GM19463 (cell line): ENCODE data around the gene VAX1.
"Not testable (repeated sequence)": the region's sequence is repeated elsewhere in the genome, so short reads cannot be mapped to it uniquely, and the experiment has no call there.

Experiments
- ATAC-seq: cut with Tn5 transposase; IDR thresholded peaks from one replicate; pipeline ENCODE4 v1.9.1; 2021; ENCODE audit warnings: mild to moderate bottlenecking, moderate library complexity; ENCODE audit not compliant: unreplicated experiment

VAX1 gene, protein sequence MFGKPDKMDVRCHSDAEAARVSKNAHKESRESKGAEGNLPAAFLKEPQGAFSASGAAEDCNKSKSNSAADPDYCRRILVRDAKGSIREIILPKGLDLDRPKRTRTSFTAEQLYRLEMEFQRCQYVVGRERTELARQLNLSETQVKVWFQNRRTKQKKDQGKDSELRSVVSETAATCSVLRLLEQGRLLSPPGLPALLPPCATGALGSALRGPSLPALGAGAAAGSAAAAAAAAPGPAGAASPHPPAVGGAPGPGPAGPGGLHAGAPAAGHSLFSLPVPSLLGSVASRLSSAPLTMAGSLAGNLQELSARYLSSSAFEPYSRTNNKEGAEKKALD

DNA sequence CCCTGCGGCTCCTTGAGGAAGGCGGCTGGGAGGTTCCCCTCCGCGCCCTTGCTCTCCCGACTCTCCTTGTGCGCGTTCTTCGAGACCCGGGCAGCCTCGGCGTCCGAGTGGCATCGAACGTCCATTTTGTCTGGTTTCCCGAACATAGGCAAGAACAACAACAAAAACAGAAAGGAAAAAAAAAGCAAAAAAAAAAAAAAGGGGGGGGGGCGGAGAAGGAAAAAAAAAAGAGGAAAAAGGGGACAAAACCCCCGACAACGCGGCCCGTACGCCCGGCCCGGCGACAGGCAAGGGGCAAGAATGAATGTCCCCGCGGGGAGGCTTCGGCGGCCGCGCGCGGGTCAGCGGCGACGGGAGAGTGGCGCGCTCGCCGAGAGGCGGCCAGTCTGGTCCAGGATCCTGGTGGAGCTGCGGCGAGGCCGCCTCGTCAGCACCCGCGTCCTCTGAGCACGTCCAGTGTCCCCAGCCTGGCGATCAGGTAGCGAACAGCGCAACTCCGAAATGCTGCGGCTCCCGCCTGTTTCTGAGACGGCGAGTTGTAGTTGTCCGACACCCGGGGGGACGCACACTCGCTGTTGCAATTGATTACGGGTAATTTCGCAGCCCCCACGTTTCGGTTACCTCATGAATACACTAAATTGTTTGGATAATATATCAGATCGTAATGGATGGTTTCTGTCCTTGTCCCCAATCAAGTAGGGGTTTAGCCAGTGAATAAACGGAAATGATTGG, at the start of gene VAX1:
VAX1 (minus strand) TSS at position 360 of the 732 bp plus-strand sequence; CDS start at position 146, 214 bp downstream.
- ATAC-seq = no peak

DNA sequence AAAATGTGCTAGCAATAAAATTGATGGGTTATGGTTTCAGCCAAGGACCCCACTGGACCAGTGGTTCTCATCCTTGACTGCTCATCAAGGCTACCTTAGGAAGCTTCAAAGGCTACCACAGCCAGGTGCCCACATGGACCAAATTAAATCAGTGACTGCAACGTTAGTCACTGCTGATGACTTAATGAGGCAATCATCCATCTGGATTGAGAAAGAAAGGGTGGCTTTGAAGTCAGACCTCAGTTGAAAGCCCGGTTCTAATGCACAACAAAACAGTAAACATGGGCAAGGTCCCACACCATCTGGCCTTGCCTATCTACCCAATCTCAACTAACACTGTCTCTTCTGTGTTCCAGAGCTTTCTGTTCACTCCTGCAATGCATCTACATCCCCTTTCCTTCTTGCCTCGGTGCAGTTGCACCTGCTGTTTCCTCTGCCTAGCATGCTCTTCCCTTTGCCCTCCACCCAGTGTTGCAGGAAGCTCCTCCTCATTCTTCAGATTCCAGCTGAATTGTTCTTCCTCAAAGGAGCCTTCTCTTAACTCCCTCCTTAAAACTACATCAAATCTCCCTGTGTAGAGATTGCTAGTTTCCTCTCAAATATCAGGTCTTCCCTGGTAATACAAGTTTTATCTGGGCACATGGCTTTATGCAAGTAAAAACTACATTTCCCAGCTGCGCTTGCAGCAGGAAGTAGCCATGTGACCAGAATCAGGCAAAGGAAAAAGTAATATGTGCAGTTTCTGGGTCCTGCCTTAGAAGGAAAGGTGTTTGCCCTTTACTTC, 49.0 kb upstream of the VAX1 start:
- ATAC-seq = no peak

DNA sequence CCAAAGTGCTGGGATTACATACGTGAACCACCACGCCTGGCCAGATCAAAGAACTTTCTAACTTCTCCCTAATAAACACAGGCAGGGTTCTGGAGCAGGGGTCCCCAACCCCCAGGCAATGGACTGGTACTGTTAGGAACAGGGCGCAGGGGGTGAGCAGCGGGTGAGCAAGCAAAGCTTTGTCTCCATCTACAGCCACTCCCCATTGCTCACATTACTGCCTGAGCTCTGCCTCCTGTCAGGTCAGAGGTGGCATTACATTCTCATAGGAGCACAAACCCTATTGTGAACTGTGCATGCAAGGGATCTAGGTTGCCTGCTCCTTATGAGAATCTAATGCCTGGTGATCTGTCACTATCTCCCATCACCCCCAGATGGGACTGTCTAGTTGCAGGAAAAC, 47.7 kb upstream of the VAX1 start:
- ATAC-seq = not testable (repeated sequence)

DNA sequence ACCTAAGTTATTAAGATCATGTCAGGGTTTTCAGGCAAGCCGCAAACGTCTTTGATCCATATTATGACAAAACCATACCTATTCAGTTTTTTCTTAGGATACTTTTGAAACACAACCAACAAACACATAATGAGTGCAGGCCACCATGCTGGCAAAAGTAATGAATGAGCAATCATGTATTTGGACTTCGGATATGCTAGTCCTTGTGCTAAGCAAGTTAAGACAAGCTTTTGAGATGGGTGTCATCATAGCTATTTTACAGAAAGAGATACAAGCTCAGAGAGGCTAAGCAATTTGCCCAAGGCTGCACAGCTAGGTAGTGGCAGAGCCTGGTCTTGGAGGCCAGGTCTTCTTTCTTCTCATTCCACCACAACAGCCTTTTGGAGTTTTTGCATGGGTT, 46.8 kb upstream of the VAX1 start:
- no peak for ATAC-seq

DNA sequence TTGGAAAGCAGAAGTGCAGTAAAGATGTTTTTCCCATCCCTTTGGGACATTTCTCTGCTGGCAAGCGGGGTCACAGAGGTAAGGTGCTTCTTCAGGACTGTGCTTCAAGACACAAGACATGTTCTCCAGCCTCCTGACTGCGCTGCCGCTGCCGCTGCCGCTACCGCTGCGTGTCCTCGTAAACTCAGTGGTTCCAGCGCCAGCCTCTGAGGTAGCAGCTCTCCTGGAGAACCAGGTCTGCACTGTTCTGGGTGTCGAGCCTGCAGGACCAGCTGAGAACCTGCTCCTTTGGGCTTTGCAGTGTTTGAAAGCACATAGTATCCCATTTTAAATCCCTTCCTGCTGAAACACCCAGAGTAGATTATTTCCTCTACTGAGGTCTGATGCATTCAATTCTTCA, 46.2 kb upstream of the VAX1 start:
- ATAC-seq = no peak

DNA sequence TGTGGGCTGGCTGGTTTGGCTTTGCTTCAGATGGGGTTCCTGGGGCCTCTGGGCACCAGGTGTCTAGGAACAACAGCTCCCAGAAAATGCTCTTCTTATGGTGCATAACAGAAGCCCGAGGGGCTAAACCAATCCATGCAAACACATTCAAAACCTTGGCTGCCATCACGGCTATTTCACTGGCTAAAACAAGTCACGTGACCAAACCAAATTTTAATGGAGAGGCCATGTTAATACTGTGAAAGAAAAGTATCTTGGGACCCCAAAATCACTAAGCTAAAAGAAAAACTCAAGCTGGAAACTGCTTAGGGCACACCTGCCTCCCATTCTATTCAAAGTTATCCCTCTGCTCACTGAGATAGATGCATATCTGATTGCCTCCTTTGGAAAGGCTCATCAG, 40.1 kb upstream of the VAX1 start:
- no peak for ATAC-seq

DNA sequence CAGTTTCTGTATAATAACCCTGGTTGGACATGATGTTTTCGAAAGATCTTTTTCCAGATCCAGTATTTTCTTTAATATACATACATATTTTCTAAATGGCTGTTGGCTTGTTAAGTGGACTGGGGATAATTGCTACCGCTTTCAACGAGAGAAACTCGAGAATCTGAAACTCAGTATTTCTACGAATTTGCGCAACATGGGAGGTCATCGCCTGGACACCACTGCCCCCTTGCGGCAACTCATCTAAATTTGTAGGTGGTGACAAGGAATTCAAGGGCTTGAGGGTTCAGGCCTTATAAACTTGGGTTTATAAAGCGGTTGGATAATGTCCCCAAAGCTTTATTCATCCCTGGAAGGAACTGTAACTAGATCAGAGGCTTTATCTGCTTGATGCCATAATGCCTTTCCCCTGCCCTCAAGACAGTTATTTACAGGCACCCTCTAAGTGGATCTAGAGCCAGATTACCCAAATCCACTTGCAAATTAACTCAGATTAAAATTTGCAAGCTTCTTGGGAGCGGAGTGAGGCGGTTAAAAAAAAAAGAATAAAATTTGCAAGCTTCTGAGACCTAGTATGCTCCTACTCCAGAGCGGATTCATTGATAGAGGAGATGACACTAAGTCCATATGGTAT, 37.9 kb upstream of the VAX1 start:
- ATAC-seq = peak; percentile 43

DNA sequence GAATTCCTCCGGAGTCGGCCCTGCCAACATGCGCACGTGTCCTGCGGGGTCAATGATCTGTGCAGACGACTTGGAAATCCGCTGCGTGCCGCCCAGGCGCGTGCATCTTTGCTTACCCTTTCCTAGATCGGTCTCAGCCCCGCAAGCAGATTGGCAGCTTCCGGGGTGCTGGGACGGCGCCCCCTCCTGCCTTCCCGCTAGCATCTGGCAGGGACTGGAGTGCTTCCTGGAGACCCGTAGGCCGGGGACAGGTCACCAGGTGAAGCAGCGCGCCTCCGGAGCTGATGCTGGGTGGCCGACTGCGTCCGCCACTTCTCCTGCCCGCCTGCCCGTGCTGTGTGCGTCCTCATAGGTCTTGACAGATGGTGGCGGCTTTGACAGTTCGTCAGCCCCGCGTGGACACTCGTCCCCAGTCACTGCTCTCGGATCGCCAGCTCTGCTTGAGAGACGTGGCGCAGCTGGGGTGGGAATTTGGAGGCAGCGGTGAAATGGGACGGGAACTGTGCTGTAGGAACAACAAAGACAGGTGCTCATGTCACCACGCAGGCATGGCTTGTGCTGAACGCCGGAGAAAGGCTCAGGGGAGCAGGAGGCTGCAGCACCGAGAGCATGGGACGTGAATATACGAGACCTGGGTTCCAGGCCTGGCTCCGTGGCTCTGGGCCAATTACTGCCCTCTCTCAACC, 37.3 kb upstream of the VAX1 start:
- peak; percentile 24 for ATAC-seq

DNA sequence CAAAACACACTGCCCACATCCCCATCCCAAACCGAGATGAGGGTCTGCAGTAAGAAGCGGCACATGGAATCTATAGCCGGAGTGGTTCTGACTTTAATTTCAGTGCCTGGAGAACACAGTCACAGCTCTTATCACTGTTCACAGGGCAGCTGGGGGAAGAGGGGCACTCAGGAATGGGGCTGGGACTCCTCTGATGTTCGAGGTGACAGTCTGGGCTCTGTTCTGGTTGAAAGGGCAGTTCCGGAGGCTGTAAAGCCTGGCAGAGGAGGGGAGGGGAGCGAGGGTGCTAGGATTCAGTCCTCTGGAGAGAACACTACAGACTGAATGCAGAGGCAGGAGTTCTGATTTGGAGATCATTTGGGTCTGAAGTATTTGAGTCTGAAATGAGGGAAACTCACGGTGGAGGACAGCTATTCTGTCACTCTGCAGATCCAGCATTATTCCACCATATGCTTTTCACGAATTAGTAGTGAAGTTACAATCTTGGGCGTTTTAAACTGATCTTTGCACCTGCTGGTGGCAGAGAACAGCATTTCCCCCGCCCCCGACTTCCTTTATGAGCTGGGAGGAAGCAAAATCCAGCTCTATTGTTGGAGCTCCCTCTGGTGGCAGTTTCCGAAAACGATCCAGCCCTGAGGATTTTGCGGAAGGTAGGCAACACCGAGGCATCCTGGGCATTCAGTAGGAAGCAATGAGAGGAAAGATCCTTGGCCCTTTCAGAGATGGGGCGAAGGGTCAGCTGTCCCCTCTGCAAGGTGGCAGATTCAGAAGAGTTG, 36.6 kb upstream of the VAX1 start:
- peak; percentile 74 for ATAC-seq

DNA sequence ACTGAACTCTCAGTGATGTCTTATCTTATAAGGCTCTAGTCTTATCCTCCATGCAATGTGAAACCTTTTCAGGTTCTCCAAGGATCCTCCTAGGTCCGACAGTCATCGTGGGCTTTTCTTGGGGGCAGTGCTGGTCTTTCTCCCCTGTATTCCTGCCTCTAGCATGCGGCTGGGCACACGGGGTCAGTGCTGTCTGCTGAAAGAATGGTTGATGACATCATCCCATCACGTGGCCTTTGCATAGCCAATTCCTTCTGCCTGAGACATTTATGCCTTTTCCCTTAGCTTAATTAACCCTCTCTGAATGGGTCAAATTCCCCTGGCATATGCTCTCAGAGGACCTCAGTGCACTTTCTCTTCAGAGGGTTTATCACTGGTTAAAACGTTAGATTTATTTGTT, 32.2 kb upstream of the VAX1 start:
- no peak for ATAC-seq

DNA sequence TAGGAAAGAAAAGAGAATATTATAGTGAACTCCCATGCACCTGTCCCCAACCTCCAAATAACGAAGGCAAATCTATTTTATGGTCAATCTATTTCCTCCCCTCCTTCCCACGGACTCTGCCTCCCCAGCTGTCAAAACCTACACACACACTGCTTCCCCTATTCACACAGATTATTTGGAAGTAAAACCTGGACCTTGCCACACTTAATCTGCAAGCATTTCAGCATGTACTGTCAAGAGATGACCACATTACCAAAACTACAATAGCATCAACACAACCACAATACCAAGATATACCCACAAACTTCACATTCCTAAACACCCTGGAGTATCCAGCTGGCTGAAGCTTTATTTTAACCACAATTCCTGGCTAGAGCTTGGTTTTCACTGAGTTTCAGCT, 31.4 kb upstream of the VAX1 start:
- ATAC-seq = no peak

DNA sequence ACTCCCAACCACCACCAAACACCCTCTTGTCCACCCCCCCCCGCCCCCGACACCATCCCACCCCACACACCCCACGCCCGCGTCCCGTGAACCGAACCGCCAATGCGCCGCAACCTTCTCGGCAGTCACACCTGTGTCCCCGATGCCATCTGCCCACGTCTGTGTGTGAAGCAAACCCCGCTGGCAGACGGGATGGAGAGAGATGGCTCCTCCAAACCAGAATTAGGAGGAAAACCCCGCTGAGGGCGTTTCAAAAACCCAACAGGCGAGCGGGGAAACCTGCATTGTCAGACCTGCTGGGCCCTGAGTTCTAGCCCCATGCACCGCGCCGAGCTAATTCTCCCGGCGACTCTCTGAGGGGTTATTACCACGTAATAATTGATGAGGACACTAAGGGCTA, 30.7 kb upstream of the VAX1 start:
- ATAC-seq = no peak

DNA sequence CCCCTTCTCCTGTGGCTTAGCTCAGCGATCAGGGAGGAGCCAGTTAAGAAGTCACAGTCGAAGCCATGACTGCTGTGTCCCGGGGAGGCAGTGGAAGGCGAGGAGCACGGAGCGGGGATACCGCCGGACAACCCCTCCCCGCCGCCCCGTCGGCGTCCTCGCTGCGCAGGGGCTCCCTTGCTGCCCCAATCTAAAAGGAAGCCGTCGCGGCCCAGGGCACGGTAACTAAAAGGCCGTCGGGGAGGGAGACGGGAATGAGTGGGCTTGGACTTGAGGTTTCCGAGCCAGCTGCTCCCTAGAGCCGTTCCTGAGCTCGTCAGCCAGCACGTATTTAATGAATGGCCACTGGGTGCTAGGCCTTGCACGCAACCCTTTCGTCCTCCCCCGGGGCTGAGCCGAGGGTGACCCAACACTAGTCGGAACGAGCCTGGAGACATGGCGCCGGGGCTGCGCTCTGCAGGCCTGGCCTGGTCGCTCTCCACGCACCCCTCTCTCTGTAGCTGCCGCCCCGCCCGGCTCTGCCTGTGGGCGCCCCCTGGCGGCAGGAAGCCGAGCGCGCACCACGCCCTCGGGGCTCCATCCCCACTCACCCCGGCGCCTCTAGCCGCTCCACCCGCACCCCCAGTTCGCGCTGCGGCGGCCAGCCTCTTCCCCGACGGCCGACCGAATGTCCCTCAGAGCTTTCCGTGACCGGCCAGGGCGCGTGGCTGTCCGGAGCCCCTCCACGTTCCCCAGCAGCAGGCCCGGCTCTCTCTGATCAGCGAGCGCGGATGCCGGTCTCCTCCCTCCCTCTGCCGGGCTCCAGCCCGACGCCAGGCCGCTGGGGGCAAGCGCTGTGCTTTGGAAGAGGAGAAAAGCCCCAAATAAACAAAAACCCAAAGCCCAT, 30.0 kb upstream of the VAX1 start:
- ATAC-seq = peak; percentile 91

DNA sequence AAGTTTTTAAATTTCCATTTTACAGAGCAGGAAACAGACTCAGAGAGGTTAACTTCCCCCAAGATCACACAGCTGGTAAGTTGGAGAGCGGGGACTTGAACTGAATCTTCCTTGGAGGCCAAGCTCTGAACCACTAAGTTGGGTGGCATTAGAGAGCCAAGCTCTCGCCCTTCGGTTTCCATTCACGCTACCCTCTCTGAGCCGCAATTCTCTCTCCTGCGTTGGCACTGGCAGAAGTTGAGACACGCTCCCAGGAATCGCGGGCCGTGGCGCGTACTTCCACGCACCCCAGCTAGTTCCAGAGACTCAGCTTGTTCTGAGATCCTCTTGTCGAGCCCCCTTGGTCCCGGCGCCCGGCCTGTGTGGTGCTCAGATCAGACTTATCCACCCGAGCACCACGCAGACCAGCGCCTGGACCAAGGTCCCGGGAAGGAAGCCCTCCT, 29.3 kb upstream of the VAX1 start:
- ATAC-seq = no peak

DNA sequence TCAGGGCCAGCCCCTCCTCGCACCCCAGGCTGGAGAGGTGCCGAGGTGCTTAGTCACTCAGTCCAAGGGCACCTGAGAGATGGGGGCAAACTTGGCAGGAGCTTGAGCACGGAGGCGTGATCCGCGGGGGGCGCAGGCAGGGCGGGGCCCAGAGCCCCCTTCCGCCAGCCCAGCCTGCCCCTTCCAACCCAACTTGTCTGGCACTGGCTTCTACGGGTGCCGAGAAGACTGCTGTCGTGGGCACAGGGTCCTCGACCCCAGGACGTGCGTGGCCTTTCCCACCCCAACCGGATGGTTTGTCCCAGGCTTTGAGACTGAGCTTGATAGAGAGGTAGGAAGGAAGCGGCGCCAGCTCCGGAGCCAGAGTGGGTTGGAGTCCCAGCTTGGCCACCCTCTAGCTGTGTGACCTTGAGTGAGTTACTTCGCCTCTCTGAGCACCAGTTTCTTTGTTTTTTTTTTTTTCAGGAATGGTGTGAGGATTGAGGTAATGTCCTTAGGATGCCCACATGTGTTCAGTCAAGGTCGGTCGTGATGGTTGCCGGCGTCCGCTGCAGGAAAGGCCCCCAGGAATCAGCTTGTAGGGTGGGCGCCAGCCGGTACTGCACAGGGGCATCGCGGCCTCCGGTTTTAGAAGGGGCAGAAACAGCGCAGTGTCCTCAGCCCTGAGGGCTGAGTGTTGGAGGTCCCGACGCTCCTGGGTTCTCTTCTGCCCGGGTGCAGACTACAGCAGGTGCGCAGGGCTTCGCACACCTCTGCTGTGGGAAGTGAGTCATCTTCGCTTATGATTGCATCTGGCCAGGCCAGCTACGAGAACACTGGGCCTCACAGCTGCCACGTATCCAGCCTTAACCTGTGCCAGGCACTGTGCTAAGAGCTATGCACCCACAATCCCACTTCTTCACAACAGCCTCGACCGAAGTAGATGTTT, 28.6 kb upstream of the VAX1 start:
- no peak for ATAC-seq

DNA sequence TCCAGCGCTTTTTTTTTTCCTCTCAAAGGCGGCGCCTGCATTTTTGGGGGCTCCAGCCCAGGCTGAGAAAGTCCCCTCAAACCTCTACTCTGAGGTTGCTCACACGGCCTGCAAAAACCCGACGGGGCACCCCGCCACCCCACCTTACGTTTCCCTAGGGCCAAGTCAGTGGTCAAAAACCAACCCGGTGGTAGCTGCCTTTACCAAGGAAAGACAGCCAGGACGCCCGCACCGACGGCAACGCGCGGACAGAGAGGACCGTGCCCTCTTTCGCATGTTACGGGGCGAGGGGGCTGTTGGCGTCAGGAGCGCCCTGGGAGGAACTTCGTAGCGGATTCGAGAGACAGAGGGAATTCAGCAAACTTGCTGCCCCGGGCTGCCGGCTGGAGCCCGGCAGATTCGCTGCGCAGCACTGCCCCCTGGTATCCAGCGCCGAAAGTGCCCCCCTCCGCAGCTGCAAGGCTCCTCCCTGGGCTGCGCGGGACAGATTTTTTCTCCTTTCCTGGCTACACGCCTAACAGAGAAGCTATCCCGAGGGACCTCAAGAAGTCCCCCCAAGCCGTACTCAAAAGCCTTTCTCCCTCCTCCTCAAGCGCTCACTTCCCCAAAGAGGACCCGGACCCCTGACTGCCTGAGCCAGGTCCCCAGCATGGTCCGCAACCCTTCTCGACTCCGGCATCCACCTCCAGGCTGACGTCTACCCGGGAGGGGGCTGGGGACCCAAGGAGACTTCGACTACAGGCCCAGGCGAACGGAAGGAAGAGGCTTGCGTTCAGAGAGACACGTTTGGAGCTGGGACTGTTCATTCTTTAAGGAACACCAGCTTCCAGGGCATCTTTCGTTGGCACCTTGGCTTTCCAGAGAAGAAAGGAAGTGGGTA, 27.7 kb upstream of the VAX1 start:
- no peak for ATAC-seq
